ENCODE results near the gene ABCB6.

The ABCB6 gene

DNA sequence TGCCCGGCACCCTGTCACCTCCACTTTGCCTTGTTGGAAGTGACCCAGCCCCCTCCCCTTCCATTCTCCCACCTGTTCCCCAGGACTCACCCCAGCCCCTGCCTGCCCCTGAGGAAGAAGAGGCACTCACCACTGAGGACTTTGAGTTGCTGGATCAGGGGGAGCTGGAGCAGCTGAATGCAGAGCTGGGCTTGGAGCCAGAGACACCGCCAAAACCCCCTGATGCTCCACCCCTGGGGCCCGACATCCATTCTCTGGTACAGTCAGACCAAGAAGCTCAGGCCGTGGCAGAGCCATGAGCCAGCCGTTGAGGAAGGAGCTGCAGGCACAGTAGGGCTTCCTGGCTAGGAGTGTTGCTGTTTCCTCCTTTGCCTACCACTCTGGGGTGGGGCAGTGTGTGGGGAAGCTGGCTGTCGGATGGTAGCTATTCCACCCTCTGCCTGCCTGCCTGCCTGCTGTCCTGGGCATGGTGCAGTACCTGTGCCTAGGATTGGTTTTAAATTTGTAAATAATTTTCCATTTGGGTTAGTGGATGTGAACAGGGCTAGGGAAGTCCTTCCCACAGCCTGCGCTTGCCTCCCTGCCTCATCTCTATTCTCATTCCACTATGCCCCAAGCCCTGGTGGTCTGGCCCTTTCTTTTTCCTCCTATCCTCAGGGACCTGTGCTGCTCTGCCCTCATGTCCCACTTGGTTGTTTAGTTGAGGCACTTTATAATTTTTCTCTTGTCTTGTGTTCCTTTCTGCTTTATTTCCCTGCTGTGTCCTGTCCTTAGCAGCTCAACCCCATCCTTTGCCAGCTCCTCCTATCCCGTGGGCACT is 36.2 kb downstream of the ABCB6 start:
- DNase-seq, result no peak

DNA sequence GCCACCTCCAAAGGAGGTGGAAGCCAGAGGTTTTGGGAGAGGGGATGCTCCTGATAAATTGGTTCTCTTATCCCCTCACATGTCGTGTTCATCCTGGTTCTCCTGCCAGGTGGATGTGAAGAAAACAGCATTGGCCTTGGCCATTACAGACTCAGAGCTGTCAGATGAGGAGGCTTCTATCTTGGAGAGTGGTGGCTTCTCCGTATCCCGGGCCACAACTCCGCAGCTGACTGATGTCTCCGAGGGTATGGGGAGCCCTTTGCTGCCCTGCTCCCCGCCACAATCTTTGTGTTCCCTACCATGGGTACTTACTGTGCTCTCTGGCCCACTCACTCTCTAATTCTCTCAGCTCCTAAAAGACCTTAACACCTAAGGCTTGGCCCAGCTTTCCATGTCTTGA is 37.2 kb downstream of the ABCB6 start:
- no peak for DNase-seq

DNA sequence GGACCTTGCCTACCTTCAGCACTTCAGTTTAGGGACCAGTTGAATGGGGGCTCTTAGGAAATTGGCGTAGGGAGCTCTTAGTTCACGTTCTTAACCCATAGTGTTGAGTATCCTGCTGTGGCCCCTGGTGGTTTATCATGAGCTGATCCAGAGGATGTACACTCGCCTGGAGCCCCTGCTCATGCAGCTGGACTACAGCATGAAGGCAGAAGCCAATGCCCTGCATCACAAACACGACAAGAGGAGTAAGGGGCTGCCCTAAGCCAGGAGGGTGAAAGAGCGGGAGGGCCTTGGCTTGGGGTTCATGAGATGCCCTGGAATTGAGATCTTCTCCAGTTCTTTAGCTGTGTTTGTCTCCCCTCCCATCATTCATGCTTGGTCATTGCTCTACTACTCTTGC is 37.8 kb downstream of the ABCB6 start:
- no peak for DNase-seq

DNA sequence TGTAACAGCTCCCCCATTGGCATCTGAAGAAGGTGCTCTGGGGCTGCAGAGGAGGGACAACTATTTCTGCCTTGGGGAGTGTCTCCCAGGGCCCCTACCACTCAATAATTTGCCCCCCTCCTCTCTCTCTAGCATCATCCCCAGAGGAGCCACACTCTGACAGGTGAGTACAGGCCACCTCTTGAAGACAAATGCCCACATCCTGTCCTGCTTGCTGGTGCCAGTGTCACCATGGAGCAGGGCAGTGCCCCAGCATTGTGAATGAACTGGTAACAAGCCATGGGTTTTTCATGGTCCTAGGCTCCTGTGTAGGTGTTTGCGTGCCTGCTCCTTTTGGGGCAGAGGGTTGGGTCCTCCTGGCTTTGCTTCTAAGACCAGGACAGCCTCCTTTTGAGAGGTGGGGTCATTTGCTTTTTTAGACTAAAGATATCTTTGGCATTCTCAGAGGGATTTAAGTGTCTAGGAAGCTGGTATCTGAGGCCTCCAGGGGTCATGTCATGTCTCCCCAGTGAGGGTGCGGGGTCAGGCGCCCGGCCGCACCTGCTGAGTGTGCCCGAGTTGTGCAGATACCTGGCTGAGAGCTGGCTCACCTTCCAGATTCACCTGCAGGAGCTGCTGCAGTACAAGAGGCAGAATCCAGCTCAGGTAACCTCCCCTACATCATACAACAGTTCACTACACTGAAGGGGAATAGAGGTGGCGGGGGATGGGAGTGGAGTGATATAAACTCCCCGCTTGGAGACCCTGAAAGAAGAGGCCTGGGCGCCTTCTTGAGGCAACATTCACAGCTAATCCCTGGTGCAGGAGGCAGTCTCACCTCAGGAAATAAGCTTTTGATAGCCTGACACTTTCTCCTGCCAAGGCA is 38.9 kb downstream of the ABCB6 start:
- DNase-seq, result no peak

DNA sequence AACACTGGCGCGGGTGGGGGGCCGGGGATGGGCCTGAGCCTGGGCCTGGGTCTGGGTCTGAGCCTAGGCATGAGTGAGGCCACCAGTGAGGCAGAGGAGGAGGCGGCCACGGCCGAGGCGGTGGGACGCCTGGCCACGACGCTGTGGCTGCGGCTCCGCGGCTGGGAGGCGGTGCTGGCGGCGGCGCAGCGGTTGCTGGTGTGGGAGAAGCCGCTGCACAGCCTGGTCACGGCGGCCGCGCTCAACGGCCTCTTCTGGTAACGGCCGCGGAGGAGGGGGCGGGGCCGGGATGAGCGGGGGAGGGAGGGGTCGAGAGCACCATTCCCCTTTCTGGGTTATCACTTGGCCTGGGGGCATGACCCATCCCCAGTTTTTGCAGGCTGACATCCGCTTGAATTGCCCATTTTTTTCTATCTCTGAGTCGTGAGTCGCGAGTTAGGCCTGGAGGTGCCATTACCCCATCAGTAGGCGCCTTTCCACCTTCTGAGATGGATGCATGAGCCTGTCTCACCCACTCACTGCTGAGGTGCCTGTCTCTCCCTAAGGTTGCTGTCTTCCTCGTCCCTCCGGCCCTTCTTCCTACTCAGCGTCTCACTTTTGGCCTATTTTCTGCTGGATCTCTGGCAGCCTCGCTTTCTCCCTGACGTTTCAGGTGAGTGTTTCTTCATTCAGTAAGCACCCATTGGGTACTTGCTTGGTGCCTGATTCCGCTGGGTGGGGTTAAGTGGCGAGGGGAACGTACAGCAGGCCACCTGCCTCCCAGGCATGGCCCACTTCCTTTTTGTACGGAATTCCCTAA is 40.2 kb downstream of the ABCB6 start:
- DNase-seq, result peak; percentile 10 to 46

DNA sequence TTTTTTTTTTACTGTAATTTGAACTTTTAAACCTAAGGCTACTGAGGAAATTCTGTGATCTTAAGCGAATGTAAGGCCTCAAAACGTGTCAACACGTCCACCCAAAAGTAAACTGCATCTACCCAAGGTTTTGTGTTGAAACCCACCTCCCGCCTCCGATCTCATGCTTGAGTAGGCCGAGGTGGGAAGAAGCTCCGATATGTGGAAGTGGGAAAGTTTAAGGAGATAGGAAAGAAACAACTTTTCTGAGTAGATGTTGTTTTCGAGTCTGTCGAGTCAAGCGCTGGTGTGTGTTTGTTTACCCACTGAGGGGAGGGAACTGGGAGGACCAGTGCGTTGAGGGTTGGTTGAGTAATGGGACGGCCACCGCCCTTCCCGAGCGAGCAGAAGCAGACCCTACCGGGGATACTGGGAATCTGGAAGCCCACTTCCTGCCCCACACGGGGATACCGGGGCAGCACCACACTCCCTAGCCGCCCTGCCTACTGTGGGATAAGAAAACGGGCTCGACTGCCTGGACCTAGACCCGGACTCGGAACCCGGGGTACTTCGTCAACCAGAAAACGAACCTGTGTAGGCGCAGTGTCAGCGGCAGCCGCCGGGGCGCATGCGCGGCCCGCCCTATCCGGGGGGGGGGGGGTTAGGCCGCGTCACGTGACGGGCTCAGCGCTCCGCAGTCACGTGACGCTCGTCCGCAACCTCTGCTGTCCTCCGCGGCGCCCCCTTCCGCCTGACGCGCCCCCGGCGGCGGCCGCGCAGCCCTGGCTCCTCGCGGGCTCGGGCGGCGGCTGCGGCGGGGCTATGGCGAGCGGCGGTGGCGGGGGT is 41.0 kb downstream of the ABCB6 start, which contains the start of gene RETREG2:
Gene RETREG2 (plus strand): TSS at position 724 of the 825 bp plus-strand sequence. CDS start 78 bp downstream, at position 802.
- peak; percentile 75 for DNase-seq

DNA sequence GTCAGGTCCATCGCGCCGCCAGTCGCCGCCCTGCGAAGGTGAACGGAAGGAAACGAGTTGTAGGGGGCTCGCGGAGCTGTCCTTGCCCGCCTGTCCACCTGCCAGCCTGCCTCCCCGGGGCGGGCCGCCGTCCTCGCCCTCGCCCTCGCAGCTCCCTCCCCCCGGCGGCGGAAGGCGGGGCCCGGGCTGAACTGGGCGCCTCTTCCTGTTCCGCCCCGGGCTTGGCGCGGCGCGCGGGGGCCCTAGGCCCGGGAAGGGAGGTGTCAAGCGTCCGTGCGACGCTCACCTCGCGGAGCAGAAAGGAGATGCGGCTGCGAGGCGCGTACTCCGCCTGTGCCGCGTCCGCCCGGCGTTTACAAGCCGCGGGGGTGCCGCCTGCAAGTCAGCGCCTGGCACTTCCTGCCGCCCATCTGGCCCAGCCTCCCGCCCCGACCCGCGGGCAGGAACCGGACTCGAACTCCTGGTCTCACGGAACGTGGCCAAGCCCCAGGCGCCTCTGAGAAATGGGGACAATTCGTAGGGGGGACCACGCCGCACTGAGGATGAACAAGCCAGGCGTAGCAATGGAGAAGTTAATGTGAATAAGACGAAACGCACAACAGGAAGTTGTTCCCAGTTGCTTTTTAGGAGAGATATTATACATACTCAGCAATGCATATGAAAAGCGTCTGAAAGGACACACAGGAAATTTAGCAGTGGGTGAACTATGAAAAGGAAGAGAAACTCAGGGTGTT is 41.8 kb downstream of the ABCB6 start, which contains the start of gene CNPPD1:
Gene CNPPD1 (minus strand): TSS at position 108 of the 734 bp plus-strand sequence. CDS start 97 bp downstream, at position 11.
- peak; percentile 81 to 89 for DNase-seq

DNA sequence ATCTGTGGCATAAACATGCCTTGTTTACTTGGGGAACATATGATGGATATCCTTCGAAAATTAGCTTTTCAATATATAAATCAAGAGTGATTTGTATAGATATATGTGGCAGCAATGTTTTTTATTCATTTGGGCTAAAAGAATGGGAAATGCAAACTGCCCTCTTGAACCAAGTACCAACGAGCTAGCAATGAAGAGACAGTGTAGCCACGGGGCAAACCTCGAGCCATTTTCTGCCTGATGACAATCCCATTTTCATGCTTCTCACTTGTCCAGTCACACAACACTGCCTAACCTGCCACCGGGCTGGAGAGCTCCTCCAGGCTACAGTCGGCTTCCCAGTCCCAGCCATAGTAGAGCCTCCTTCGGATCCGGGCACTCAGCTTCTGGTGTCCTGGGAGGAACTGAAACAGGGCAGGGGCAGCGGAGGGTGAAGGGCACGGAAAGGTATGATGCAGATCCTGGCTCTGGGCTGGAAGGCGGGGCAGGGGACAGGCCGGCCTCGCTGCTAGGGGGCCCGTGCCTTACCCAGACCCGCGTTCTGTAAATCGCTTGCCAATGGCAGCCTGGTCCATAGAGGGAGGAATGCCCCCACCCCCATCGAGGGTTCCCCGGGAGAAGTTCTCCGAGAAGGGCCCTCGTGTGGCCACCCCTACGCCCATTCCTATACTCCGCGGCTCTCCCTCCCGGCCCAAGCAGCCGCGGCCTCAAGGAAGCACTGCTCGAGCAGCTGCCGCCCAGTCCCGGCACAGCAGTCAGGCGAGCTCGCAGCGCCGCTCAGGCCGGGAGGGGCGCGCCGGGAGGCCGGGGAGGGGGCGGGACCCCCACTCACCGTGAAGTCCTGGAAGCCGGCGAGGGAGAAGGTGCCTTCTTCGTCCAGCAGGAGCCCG is 42.6 kb downstream of the ABCB6 start:
- peak in 1 of 2 experiments; percentile 26 for DNase-seq

DNA sequence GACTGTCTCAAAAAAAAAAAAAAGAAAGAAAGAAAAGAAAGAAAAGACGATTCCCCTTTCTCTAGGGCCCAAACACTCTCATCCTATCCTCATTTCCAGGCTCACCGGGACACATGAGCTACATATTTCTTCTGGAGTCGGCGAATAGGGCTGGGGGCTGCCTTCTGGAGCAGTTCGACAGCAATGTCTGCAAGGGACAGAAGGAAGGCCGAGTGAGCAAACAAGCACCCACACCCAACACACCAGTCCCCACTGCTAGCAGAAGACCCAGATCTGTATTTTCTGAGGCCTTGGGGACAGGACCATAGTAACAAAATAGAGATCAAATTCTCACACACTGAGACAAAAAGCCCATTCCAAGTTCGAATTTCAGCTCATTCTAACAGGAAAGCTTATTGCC is 43.3 kb downstream of the ABCB6 start:
- DNase-seq, result no peak

DNA sequence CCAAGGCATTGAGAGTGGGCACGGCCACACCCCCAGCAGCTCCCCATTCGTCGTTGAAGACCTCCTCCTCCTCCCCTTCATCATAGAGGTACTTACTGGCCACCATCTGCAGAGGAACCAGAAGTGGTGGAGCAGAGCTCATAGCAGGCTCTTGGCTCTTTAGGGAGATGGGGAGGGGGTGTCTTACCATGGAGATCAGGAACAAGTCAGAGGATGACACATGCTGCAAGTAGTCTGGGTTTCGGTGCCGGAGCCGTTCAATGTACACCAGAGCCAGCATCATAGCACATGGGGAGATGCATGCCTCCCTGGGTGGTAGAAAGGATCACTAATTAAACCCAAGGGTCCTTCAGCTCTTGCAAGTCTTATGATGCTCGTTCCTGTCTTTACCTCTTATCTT is 44.0 kb downstream of the ABCB6 start:
- no peak for DNase-seq

DNA sequence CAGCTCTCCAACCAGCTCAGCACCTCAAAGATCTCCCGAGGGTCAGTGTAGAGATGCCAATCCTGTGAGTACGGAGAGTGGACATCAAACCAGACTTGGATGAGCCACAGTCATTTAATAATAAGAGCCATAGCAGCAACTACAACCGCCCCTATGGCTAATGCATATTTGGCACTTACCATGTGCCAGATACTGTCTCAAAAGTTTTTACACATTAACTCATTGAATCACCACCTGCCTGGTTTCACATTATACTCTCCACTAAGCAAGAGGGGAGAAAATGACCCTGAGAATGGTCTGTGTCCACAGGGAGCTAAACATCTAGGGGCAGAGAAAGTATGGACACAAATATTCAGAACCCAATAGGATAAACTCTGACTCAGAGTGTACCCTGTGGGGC is 44.6 kb downstream of the ABCB6 start:
- no peak for DNase-seq

DNA sequence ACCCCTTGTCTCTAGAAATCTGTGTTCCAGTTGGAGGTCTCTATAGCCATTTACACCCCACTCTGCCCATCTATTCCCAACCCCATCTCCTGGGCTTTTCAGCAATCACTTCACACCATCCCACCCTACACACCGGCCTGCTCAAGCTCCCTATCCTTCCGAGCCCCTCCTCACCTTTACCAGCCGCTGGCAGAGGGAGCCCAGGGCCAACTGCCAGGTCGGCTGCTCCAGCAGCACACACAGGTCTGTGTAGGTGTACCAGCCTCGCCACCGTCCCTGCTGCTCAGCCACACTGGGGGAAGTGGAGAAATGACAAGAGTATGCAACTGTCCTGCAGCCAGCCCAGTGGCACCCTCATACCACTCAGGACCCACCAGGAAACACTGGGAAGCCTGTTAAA is 45.6 kb downstream of the ABCB6 start:
- DNase-seq, result no peak

DNA sequence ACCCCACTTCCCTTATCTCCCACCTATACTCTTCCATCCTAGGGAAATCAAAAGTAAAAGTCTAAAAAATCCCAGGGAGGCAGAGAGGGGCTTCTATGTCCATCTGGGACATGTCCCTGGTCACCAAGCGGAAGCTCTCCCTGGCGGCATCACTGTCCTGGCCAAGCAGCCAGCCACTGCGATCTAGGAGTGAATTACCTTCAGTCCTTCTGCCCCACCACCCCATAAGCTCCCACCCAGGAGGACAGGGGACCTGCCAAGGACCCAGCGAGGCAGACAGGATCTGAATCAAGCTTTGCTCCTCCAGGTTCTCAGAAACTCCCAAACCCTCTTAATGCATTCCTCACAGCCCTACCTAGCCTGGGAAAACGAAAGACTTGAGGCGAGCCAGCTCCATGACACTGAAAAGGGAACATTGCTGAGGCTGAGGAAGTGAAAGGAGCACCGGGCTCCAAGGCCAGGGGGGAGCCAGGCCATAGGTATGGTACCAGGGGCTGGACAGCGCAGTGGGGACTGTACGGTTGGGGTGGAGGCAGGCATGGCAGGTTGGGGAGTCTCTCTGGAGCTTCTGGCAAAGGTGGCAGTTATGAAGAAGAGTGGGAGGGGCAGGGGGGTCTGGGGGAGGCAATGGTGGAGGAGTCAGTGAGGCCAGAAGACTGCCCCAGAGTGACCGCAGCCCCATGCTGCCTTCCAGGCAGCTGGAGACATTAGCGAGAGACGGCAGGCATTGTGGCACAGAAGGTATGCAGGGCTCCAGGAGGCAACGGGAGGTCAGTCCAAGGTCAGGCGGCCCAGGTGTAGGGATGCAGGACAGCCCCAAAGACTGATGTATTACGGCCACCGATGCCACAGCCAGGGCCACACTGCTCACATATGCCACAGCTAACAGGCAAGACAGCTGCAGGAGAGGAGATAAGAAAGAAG is 46.3 kb downstream of the ABCB6 start:
- no peak for DNase-seq

DNA sequence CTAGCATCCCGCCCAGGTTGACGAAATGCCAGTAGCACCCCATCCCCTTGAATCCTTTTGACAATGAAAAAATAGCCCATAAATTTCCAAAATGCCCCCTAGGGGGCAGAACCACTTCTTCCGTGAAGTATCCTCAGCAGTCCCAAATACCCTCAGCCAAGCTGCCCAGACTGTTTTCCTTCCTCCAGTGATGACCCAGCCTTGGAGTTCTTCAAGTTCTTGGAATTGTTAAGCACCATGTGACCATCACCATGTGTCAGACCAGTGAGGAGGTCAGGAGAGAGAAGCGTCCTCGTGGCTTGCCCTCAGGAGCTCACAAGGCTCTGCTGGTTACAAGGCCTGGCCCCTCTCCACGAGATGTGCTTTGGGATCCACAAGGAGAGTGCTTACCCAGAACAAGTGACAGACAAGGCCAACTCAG is 47.5 kb downstream of the ABCB6 start:
- DNase-seq, result peak in 1 of 2 experiments; percentile 11

DNA sequence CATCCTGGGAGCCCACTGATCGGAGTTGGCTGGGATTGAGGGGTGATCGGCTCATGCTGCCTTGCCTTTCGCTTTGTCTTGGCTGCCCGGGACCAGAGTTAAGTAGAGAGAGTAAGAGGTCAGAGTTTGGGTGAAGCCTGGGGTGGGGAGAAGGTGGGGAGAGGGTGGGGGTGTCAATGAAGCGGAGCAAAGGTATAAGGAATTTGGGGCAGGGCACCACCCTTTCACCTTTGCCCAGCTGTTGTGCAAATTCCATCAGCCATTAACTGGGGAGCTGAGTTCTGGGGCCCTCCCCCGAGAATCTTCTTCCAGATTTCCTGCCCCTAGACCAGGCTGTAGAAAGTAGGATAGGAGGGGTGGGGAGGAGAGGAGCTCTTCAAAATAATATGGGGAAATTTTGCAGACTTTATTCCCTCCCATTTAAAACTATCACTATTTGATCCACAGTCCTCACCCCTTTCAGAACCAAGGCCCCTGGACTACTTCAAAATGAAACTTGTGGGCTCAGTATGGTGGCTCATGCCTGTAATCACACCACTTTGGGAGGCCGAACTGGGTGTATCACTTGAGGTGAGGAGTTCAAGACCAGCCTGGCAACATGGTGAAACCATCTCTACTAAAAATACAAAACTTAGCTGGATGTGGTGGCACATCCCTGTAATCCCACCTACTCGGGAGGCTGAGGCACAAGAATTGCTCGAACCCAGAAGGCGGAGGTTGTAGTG is 48.7 kb downstream of the ABCB6 start, which contains the start of gene SLC23A3:
Gene SLC23A3 (minus strand): TSS at position 100 of the 725 bp plus-strand sequence. CDS start 45 bp downstream, at position 55.
- DNase-seq, result no peak

DNA sequence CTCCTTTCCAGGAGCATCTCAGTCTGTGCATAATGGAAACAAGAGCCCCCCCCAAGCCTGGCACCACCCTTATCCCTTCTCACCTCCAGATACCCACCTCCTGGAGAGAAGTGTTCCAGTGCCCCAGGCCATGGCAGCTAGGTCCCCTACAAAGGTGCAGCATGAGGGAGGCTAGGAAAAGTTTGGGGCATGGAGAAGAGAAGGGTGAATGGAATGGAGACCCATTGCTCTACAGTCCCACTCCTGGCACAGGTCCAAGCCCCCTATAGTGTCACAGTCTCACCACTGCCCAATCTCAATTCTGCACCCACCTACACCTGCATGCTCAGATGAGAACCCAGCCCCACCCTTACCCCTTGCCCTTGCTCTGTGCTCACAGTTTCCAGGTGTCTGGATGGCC is 49.8 kb downstream of the ABCB6 start:
- DNase-seq, result no peak

DNA sequence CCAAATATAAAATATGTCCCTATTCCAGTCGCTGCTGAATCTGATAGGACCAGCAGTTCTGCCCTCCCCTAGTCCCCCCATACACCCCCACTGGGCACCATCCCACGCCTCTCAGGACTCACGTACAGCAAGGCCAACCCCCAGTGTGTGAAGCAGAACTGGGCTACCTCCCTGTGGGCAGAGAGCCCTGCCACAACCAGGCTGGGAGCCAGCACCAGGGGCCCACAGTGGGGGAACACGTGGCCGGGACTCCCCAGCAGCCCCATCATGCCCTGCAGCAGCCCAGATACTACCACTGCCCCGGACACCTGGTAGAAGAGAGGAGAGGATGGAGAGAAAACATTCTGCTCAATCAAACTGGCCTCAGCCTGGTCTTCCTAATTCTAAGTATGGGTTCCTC is 50.2 kb downstream of the ABCB6 start:
- no peak for DNase-seq

DNA sequence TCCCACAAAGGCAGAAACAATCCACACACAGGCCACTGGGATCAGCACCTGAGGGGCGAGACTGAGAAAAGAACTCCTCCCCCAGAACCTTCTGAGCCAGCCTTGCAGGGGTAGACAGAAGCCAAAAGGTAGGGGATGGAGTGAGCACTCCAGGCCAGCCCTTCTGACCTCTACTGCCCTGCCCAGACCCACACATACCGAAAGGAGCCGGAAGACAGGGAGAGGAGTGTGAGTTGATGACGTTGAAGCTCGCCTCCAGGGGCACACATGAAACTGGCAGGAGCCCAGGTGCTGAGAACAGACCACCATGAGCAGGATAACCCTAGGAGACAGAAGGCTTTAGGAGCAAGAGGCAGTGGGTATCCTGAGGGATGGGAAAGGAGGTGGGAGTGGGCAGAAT is 50.8 kb downstream of the ABCB6 start:
- DNase-seq, result no peak
